ENCODE results near the gene SLC25A1.

GRCh38 chr22:19139974-19140373, 38.6 kb downstream of the SLC25A1 start:
- TF ChIP-seq EZH2 (IDR thresholded peaks at IDR 0.05; ENCODE audit: borderline replicate concordance, low read length) (no peak), CTCF (conservative IDR thresholded peaks at IDR 0.05 in 1 of 2, IDR thresholded peaks at IDR 0.05 in 1 of 2; ENCODE audit: extremely low read depth in 1 of 2, insufficient read depth in 1 of 2, low read depth in 1 of 2, low read length in 2 of 2) (no peak)

Measured in mammary epithelial cell (primary cell).